ENCODE results near the gene SULT2B1.

The SULT2B1 gene

GRCh38 chr19:48635966-48636858 is 84.2 kb downstream of the SULT2B1 start:
- H3K4me3 ChIP-seq (ENCODE audit: low read depth, low read length), result peak overlapping the region; percentile 54
- TF ChIP-seq CTCF (IDR thresholded peaks at IDR 0.05; ENCODE audit: low read depth, low read length), result no peak
- DNase-seq (ENCODE audit: low read depth, low spot score), result no peak
- in situ Hi-C loops (cut with HindIII; ENCODE audit: low sequenced_read_pairs), result no loop called here

GRCh38 chr19:48636859-48637448 is 85.0 kb downstream of the SULT2B1 start, which contains the start of gene DBP:
DBP (minus strand) TSS chr19:48637379; CDS start chr19:48636994, 385 bp downstream.
- DNase-seq (ENCODE audit: low read depth, low spot score), result no peak
- in situ Hi-C loops (cut with HindIII; ENCODE audit: low sequenced_read_pairs), result no loop called here
- peak within 1 kb of the TSS; percentile 54 for H3K4me3 ChIP-seq (ENCODE audit: low read depth, low read length)
- TF ChIP-seq CTCF (IDR thresholded peaks at IDR 0.05; ENCODE audit: low read depth, low read length), result peak; percentile 16

- peak; percentile 99 for DNase-seq (ENCODE audit: low read depth, low spot score)
- TF ChIP-seq CTCF (IDR thresholded peaks at IDR 0.05; ENCODE audit: low read depth, low read length), result no peak
- peak overlapping the region; percentile 54 for H3K4me3 ChIP-seq (ENCODE audit: low read depth, low read length)
- in situ Hi-C loops (cut with HindIII; ENCODE audit: low sequenced_read_pairs), result no loop called here
These were observed 85.5 kb downstream of the SULT2B1 start for GRCh38 chr19:48637449-48637947.

GRCh38 chr19:48637948-48638830 is 86.2 kb downstream of the SULT2B1 start:
- peak overlapping the region; percentile 54 for H3K4me3 ChIP-seq (ENCODE audit: low read depth, low read length)
- in situ Hi-C loops (cut with HindIII; ENCODE audit: low sequenced_read_pairs), result no loop called here
- peak; percentile 93 for DNase-seq (ENCODE audit: low read depth, low spot score)
- peak; percentile 12 for TF ChIP-seq CTCF (IDR thresholded peaks at IDR 0.05; ENCODE audit: low read depth, low read length)

GRCh38 chr19:48638831-48639381 is 86.9 kb downstream of the SULT2B1 start:
- in situ Hi-C loops (cut with HindIII; ENCODE audit: low sequenced_read_pairs), result no loop called here
- no peak for DNase-seq (ENCODE audit: low read depth, low spot score)
- no peak overlapping the region for H3K4me3 ChIP-seq (ENCODE audit: low read depth, low read length)
- no peak for TF ChIP-seq CTCF (IDR thresholded peaks at IDR 0.05; ENCODE audit: low read depth, low read length)
